ENCODE results near the gene PITPNM3.

The PITPNM3 gene

DNA sequence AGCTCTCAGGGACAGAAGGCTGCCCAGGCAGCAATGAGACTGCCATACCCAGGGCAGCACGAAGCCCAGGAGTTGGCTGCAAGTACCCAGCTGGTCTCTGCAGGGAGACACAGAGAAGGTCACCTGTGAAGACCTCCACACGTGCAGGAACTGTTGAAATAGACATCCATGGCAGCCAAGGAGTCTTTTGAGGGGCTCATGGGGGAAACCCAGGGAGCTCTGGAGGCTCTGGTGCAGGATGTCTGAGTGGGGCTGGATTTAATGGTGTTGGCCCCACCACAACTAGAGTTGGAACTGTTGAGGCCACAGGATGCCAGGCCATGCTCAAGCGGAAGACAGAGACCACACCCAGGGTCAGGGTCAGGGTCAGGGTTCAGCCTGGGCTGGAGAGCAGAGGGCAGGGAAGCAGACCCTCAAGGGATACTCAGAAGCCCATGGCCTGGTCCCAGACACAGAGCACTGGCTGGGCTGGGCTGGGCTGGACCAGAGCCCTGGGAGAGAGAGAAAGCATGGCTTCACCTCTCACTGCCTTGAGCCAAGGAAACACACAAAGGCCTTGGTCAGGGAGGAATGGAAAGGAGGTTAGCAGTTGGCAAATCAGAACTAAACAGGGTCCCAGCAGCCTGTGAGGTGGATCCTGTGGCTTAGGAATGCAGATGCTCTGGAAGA is 21.4 kb downstream of the PITPNM3 start:
- H3K4me1 ChIP-seq (ENCODE audit: insufficient read depth, low read length), result peaks cover 5% of the 10 kb centered on the region; the same call in 1 of the 2 replicates
- no peak overlapping the region for H3K4me3 ChIP-seq (ENCODE audit: low read length)
- peaks cover 6% of the 10 kb centered on the region; the same call in 1 of the 2 replicates for H3K9me3 ChIP-seq (ENCODE audit: insufficient read depth, low read depth, low read length)
- no peak overlapping the region for H3K27ac ChIP-seq (ENCODE audit: low read length)
- H3K36me3 ChIP-seq (ENCODE audit: insufficient read depth, low read depth, low read length), result no peaks in the 10 kb centered on the region
- H3K27me3 ChIP-seq (ENCODE audit: insufficient read depth, low read length), result no peaks in the 10 kb centered on the region
- no peak overlapping the region for H3K9ac ChIP-seq (ENCODE audit: low read depth, low read length)

GRCh38 chr17:6532441-6532885 is 23.9 kb downstream of the PITPNM3 start:
- Histone ChIP-seq H3K9ac (ENCODE audit: low read depth, low read length) (no peak overlapping the region), H3K4me3 (ENCODE audit: low read length) (no peak overlapping the region), H3K9me3 (ENCODE audit: insufficient read depth, low read depth, low read length) (no peaks in the 10 kb centered on the region), H3K27ac (ENCODE audit: low read length) (no peak overlapping the region), H3K4me1 (ENCODE audit: insufficient read depth, low read length) (peaks cover 7% of the 10 kb centered on the region; the same call in 1 of the 2 replicates), H3K27me3 (ENCODE audit: insufficient read depth, low read length) (no peaks in the 10 kb centered on the region), H3K36me3 (ENCODE audit: insufficient read depth, low read depth, low read length) (no peaks in the 10 kb centered on the region)

DNA sequence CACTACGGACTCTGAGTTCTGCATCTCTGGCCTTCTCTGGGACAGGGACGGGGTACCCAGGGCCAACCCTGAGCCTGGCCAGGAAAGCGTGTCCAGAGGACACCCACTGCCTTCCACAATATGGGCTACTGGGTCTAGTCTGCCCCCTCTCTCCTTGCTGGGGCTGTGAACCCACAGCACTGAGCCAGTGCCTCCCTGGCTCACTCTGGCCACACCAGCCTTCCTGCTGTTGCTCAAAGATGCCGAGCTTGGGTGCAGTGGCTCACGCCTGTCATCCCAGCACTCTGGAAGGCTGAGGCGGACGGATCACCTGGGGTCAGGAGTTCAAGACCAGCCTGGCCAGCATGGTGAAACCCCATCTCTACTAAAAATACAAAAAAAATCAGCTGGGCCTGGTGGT is 24.8 kb downstream of the PITPNM3 start:
- H3K27me3 ChIP-seq (ENCODE audit: insufficient read depth, low read length), result no peaks in the 10 kb centered on the region
- no peak overlapping the region for H3K9ac ChIP-seq (ENCODE audit: low read depth, low read length)
- H3K9me3 ChIP-seq (ENCODE audit: insufficient read depth, low read depth, low read length), result no peaks in the 10 kb centered on the region
- H3K4me3 ChIP-seq (ENCODE audit: low read length), result no peak overlapping the region
- H3K4me1 ChIP-seq (ENCODE audit: insufficient read depth, low read length), result peaks cover 7% of the 10 kb centered on the region; the same call in 1 of the 2 replicates
- H3K36me3 ChIP-seq (ENCODE audit: insufficient read depth, low read depth, low read length), result no peaks in the 10 kb centered on the region
- no peak overlapping the region for H3K27ac ChIP-seq (ENCODE audit: low read length)

- no peak overlapping the region; the same call in 1 of the 2 replicates for H3K4me3 ChIP-seq (ENCODE audit: low read length)
Observed at GRCh38 chr17:6530324-6530920, 25.9 kb downstream of the PITPNM3 start.

DNA sequence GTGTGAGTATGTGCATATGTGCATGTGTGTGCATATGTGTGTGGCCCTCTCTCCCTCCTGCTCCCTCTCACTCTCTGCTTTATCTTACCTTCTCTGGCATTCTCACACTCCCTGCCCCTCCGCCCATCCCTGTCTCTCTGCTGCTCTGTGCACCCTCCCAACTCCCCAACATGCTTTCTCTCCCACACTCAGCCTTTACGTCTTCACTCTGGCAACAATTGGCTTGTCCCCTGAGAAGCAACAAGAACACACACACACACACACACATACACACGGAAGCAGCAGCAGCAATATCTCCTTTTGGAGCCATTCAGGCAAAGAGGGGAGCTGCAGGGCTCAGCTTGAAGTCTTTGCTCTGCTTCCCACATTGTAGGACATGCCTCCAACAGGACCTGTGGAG is 27.8 kb downstream of the PITPNM3 start:
- no peaks in the 10 kb centered on the region for H3K9me3 ChIP-seq (ENCODE audit: insufficient read depth, low read depth, low read length)
- peaks cover 7% of the 10 kb centered on the region; the same call in 1 of the 2 replicates for H3K4me1 ChIP-seq (ENCODE audit: insufficient read depth, low read length)
- H3K9ac ChIP-seq (ENCODE audit: low read depth, low read length), result no peak overlapping the region
- H3K27ac ChIP-seq (ENCODE audit: low read length), result no peak overlapping the region
- H3K27me3 ChIP-seq (ENCODE audit: insufficient read depth, low read length), result no peaks in the 10 kb centered on the region
- H3K4me3 ChIP-seq (ENCODE audit: low read length), result no peak overlapping the region
- H3K36me3 ChIP-seq (ENCODE audit: insufficient read depth, low read depth, low read length), result no peaks in the 10 kb centered on the region

More at GRCh38 chr17:6530324-6530920, 25.9 kb downstream of the PITPNM3 start:
- no peak overlapping the region for H3K9ac ChIP-seq (ENCODE audit: low read depth, low read length)
- peaks cover 7% of the 10 kb centered on the region; the same call in 1 of the 2 replicates for H3K4me1 ChIP-seq (ENCODE audit: insufficient read depth, low read length)
- H3K9me3 ChIP-seq (ENCODE audit: insufficient read depth, low read depth, low read length), result no peaks in the 10 kb centered on the region
- no peak overlapping the region for H3K27ac ChIP-seq (ENCODE audit: low read length)
- no peaks in the 10 kb centered on the region for H3K36me3 ChIP-seq (ENCODE audit: insufficient read depth, low read depth, low read length)
- H3K27me3 ChIP-seq (ENCODE audit: insufficient read depth, low read length), result no peaks in the 10 kb centered on the region

DNA sequence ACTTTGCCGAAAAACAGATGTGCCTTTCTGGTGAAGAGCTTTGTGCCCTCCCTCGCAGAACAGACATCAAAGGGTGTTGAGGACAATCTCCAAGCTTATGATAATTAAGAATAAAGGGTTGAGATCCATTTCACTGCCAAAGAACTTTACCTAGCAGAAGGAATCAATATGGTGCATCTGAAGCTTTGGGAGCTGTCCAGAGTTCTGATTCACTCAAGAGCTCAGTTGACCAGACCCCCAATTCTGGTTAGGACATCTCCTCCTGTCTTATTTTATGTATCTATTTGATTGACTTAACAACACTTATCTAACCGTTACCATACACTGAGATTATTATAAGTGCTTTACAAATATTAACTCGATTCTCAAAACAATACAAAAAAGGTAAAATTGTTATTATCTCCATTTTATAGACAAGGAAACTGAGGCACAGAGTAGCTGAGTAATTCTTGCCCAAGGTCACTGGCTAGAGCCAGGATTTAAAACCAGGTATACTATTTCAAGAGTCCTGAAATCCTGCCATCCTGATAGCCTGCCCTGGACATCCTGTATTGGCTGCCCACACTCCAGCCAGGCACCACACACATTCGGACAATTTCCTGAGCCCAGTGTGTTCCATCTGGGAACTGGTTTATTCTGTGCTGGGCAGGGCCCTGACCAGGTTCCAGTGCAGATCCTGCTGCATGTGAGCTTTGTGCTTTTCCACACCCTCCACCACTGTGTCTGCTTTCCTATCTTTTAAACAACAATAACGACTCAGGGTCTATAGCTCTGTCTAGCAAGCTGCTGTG is 29.8 kb downstream of the PITPNM3 start:
- Histone ChIP-seq H3K36me3 (ENCODE audit: insufficient read depth, low read depth, low read length) (no peaks in the 10 kb centered on the region), H3K9me3 (ENCODE audit: insufficient read depth, low read depth, low read length) (no peaks in the 10 kb centered on the region), H3K4me3 (ENCODE audit: low read length) (no peak overlapping the region), H3K27me3 (ENCODE audit: insufficient read depth, low read length) (no peaks in the 10 kb centered on the region), H3K27ac (ENCODE audit: low read length) (no peak overlapping the region), H3K4me1 (ENCODE audit: insufficient read depth, low read length) (peaks cover 7% of the 10 kb centered on the region), H3K9ac (ENCODE audit: low read depth, low read length) (no peak overlapping the region)

DNA sequence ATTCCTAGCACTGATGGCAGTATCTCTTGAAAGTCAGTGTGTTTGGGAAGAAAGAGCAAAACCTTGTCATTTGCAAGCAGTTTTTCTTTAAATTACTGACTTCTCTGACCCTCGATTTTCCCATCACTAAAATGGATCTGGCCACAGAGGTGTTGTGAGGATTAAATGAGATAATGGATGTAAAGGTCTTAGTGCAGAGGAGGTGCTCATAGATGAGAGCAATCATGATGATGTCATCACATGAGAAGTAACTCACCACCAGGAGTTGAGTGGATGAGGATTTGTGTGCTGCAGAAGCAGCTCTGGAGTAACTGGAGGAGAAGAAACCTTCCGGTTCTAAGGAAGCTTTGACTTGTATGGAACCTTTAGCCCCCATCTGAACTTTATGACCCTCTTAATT is 30.6 kb downstream of the PITPNM3 start:
- no peaks in the 10 kb centered on the region for H3K9me3 ChIP-seq (ENCODE audit: insufficient read depth, low read depth, low read length)

DNA sequence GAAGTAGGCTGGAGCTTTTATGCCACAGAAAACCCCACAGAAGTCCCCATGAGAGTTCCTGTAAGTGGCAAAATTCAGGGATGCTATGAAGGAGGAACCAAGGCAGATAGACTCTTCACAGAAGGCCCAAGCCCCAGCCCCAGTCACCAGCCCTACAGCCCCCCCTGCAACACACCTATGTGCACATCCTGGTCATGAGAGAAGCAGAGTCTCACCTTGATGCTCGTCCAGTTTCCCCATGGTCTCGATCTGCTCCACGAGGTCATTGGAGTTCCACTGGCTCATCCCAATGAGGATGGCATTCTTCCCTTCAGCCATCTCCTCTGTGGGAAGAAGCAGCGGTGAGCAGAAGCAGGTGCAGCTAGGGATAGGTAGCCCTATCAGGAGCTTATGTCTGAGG is 31.2 kb downstream of the PITPNM3 start:
- H3K9me3 ChIP-seq (ENCODE audit: insufficient read depth, low read depth, low read length), result no peaks in the 10 kb centered on the region
- no peaks in the 10 kb centered on the region for H3K36me3 ChIP-seq (ENCODE audit: insufficient read depth, low read depth, low read length)
- no peaks in the 10 kb centered on the region for H3K27me3 ChIP-seq (ENCODE audit: insufficient read depth, low read length)
- peaks cover 4% of the 10 kb centered on the region for H3K4me1 ChIP-seq (ENCODE audit: insufficient read depth, low read length)
- no peak overlapping the region for H3K27ac ChIP-seq (ENCODE audit: low read length)
- no peak overlapping the region for H3K9ac ChIP-seq (ENCODE audit: low read depth, low read length)
- H3K4me3 ChIP-seq (ENCODE audit: low read length), result no peak overlapping the region

More for the DNA sequence above, 30.6 kb downstream of the PITPNM3 start:
- H3K27me3 ChIP-seq (ENCODE audit: insufficient read depth, low read length), result no peaks in the 10 kb centered on the region
- no peak overlapping the region for H3K27ac ChIP-seq (ENCODE audit: low read length)
- H3K4me3 ChIP-seq (ENCODE audit: low read length), result no peak overlapping the region
- H3K4me1 ChIP-seq (ENCODE audit: insufficient read depth, low read length), result peaks cover 7% of the 10 kb centered on the region
- no peaks in the 10 kb centered on the region for H3K36me3 ChIP-seq (ENCODE audit: insufficient read depth, low read depth, low read length)
- H3K9ac ChIP-seq (ENCODE audit: low read depth, low read length), result no peak overlapping the region

DNA sequence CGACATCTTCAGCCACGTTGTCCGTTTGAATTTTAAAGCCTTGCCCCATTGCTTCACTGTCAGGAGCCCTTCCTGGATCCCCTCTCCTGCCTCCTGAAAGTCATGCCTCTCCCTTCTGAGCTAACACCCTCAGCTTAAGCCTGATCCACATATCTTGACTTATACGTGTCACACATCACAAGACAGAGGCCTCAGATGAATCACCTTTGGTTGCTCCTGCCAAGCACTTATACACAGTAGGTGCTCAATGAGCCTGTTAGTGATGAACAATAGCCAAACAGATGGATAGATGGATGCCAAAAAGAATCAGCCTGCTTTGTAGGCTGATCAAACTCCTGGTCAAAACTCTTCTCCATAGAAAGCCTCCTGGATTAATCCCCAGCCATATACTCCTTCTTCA is 31.8 kb downstream of the PITPNM3 start:
- no peaks in the 10 kb centered on the region; the same call in 1 of the 2 replicates for H3K4me1 ChIP-seq (ENCODE audit: insufficient read depth, low read length)
- H3K9me3 ChIP-seq (ENCODE audit: insufficient read depth, low read depth, low read length), result no peaks in the 10 kb centered on the region
- H3K27me3 ChIP-seq (ENCODE audit: insufficient read depth, low read length), result no peaks in the 10 kb centered on the region
- H3K4me3 ChIP-seq (ENCODE audit: low read length), result no peak overlapping the region
- no peak overlapping the region for H3K9ac ChIP-seq (ENCODE audit: low read depth, low read length)
- no peak overlapping the region for H3K27ac ChIP-seq (ENCODE audit: low read length)
- no peaks in the 10 kb centered on the region for H3K36me3 ChIP-seq (ENCODE audit: insufficient read depth, low read depth, low read length)

GRCh38 chr17:6523809-6524355 is 32.5 kb downstream of the PITPNM3 start:
- H3K36me3 ChIP-seq (ENCODE audit: insufficient read depth, low read depth, low read length), result no peaks in the 10 kb centered on the region
- no peaks in the 10 kb centered on the region for H3K9me3 ChIP-seq (ENCODE audit: insufficient read depth, low read depth, low read length)

GRCh38 chr17:6523330-6523729 is 33.0 kb downstream of the PITPNM3 start:
- H3K9ac ChIP-seq (ENCODE audit: low read depth, low read length), result no peak overlapping the region

More at GRCh38 chr17:6523809-6524355, 32.5 kb downstream of the PITPNM3 start:
- Histone ChIP-seq H3K27me3 (ENCODE audit: insufficient read depth, low read length) (no peaks in the 10 kb centered on the region), H3K9ac (ENCODE audit: low read depth, low read length) (no peak overlapping the region), H3K4me1 (ENCODE audit: insufficient read depth, low read length) (no peaks in the 10 kb centered on the region; the same call in 1 of the 2 replicates), H3K4me3 (ENCODE audit: low read length) (no peak overlapping the region), H3K27ac (ENCODE audit: low read length) (no peak overlapping the region)

More at GRCh38 chr17:6523330-6523729, 33.0 kb downstream of the PITPNM3 start:
- H3K36me3 ChIP-seq (ENCODE audit: insufficient read depth, low read depth, low read length), result no peaks in the 10 kb centered on the region
- no peaks in the 10 kb centered on the region for H3K27me3 ChIP-seq (ENCODE audit: insufficient read depth, low read length)
- no peak overlapping the region for H3K4me3 ChIP-seq (ENCODE audit: low read length)
- no peaks in the 10 kb centered on the region for H3K9me3 ChIP-seq (ENCODE audit: insufficient read depth, low read depth, low read length)
- H3K4me1 ChIP-seq (ENCODE audit: insufficient read depth, low read length), result no peaks in the 10 kb centered on the region; the same call in 1 of the 2 replicates
- no peak overlapping the region for H3K27ac ChIP-seq (ENCODE audit: low read length)

Data from iPS-20b (cell line).